GM21381 (cell line): ENCODE data around the gene CKAP5.

Source experiments
- ATAC-seq: cut with Tn5 transposase; IDR thresholded peaks from one replicate; pipeline ENCODE4 v1.9.1; 2021; ENCODE audit warnings: mild to moderate bottlenecking, moderate library complexity; ENCODE audit not compliant: unreplicated experiment

CKAP5 gene

DNA sequence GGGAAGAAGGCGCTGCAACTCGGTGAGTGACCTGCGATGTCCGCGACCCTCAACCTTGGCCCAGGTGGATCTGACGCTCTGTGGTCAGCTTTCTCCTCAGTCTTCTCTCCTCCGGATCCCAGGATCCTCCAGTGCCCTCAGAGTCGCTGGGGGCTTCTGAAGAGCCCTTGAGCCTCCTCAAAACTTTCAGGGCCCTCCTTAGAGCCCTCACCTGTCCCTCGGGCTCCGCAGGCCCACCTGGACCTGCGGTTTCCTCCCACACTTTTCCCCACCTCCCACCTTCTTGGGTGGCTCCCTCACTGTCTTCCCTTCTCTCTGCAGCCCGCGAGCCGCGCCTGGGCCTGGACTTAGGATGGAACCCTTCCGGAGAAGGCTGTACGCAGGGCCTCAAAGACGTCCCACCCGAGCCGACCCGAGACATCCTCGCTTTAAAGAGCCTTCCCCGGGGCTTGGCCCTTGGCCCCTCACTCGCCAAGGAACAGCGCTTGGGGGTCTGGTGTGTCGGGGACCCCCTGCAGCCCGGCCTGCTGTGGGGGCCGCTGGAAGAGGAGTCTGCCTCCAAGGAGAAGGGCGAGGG is 144.9 kb downstream of the CKAP5 start:
- no peak for ATAC-seq

DNA sequence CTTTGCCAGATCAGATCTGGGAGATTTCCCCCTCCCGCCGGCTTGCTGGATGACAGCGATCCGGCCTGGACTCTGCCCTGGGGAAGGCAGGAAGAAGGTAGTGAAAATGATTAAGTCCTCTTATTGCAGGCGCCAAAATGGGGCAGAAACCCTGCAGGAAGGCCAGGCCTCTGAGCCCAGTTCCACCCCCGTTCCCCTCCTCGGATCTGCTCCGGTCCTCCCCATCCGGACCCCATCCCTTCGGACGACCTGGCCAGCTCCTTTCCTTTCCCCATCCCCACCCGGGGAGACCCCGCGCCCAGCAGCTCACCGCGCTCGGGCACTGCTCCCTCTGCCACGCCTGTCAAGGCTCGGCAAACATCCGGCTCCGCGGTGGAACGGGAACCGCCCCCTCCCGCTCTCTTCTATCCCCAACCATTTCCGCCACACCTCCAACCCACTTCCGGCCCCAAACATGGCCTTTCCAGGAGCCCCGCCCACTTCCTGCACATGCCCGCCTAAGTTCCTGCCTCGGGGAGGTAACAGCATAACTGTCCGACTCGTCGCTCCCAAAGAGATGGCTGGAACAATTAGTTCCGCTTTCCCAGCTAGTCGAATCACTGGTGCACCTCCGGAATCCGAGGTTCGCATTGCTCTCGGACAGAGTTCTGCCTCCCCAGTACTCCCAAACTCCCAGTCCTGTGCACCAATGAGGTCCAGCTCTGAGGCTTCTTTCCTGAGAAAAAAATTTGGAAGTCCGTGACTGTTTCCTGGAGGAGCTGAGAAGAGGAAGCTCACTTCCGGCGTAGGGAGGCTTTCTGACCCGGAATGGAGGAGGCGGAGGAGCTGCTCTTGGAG is 145.6 kb downstream of the CKAP5 start, which contains the start of the genes ARHGAP1 and ZNF408:
TSS of gene ARHGAP1 (minus strand) at position 379 of the 837 bp plus-strand sequence. CDS start 4,512 bp downstream, outside the sequence.
TSS of gene ZNF408 (plus strand) at position 791 of the 837 bp plus-strand sequence. CDS start at position 808, 17 bp downstream.
- ATAC-seq = peak; percentile 87

DNA sequence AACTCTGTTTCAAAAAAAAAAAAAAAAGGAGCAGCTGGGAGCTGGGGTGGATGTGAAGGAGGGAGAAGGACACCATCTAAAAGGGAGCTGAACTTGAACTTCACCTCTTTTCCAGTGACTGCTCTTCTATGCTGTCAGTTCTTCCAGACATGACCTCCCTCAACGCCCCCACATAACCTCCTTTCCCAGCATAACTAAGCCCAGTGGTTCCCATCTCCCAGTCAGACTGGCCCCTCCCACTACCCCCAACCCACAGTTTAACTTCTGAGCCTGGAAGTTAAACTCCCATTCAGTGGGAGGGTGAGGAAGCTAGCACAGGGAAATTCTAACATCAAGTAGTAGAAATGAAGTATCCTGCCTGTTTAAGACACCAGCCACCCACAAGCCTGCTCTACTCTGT is 147.5 kb downstream of the CKAP5 start:
- ATAC-seq = no peak

DNA sequence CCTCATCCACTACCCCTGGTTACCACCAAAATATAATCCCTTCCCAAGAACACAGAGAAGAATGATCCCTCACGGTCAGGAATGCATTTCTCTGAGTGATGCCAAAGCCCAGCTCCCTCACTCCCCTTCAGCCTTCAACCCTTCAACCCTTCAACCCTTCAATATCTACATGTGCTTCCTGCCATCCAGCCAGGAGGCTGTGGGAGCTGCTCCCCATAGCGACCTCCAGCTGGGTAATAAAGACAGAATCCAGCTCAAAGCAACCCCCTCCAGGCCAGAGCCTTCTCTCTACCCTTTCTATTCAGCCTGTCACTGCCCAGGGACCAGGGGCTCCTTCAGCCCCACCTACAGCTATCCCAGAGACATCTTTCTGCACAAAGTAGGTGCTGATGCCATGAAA is 148.4 kb downstream of the CKAP5 start:
- no peak for ATAC-seq

DNA sequence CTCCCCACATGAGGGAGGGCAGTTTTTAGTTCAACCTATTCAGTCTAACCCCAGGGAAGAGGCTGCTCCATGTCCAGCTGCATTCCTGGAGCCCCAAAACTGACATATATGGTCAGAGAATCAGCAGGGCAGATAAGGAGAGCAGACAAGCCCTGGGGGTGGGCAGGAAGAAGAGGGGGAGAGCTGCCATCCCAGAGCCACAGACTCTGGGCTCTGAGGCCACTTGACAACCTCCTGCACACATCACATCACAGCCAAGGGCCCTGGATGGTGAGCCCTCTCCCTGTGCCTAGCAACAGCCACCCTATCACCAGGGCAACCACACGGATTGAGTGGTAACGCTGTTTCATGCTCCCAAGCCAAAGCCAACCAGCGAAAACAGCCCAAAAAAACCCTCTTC is 148.8 kb downstream of the CKAP5 start:
- no peak for ATAC-seq

DNA sequence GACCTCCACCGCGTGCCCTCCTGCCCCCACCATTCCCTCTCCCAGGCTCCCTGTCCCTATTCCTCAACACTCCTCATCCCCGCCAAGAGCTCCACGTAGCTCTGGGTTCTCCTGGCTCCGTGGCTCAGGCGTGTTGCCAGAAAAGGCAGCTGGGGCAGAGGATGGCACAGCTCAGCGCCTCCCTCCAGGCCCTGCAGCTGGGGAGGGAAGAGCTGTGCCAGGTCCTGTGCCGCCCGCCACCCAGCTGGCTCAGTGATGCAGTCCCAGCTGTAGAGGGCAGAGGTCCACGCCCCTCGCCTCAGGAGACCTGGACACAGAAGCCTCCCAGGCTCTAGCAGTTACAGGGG is 149.9 kb downstream of the CKAP5 start:
- ATAC-seq = no peak

DNA sequence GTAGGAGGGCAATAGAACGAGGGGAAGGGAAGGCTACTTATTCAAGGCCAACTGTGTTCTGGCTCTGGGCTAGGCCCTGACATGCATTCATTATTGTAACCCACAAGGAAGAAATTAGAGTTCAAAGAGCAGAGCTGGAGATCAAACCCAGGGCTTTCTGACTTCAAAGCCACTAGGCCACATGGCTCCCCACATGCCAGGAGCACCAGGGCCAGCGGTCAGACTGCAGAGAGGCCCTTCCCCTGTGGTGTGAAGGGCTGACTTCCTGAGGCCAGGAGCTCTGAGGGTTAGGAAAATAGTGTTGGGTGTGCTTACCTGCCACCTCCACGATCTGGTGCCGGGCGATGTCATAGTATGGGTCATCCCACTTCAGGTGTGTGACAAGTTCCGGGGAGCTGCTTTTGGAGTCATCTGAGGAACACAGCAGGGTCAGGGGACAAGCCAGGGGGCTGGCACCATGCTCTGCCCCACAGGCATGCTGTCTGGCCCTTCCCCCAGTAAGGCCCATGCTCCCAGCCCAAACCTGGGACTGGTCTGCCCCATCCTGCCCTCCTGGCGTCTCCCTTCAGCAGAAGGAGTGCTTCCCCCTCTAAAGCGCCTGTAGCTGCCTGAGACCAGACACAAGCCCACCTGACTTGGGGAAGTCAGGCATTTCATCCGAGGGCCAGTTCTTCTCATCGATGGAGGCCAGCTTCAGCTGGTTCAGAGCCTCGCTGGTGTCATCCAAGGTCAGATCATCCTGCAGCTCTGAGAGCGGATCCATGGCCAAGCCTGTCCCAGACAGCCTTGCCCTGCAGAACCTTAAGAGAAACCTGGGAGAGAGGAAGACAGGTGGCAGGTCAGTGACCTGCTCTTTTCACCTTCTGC is 150.5 kb downstream of the CKAP5 start:
- no peak for ATAC-seq

DNA sequence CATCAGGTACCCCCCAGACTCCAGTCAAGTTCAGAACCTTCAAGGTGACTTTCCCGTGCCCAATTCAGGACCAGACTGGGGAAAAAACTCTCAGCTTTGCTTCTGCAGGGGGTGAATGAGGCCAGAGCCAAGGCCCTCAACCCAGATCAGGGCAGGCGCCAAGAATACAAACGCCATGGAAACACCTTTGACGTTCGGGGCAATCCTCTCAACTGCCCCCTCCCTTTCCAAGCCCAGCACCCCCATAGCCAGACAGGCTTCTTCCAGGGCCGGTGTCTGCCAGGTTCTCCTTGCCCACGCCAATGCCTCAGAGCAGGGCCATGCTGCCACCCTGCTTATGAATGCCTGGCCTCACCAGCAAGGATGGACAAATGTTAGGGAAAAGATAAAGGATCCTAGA is 151.5 kb downstream of the CKAP5 start:
- no peak for ATAC-seq

DNA sequence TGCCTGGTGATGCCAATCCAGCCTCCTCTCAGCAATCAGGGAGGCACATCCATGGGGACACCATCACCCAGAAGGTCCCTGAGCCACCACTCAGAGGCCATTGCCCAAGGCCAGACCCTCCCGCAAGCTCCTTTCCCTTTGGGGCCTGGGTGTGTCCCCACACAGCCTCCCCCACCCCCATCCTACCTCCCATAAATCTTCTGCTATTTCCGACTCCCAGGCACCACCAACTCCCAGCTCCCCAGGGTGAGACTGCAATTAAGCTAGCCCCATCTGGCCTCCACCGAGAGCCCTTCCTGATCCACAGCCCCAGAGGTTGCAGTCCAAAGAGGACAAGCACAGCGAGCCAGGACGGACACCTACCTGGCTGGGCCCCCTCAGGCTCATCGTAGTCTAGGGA is 152.0 kb downstream of the CKAP5 start:
- no peak for ATAC-seq

DNA sequence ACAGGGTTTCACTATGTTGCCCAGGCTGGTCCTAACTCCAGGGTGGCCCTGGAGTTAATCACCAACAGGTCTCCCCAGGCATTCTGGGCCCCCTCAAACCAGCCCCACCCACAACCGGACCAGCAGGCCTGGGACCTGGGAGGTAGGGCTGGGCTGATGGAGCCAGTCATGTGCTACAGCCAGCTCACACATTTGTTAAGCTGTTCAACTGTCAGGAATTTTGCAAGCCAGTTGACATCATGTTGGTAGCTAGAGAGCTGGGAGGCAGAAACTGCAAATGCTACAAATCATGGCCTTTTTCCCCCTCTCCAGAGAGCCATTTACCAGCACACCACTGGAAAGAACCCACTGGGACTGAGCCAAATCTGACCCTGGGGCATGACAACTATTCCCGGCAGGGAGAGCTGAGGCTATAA is 152.5 kb downstream of the CKAP5 start:
- no peak for ATAC-seq
